ENCODE results near the gene NCLN.
A peak's percentile ranks its signal among the peaks of the same experiment; 100 is the strongest.
"Not testable (repeated sequence)": the region's sequence is repeated elsewhere in the genome, so short reads cannot be mapped to it uniquely, and the experiment has no call there.

The NCLN gene

DNA sequence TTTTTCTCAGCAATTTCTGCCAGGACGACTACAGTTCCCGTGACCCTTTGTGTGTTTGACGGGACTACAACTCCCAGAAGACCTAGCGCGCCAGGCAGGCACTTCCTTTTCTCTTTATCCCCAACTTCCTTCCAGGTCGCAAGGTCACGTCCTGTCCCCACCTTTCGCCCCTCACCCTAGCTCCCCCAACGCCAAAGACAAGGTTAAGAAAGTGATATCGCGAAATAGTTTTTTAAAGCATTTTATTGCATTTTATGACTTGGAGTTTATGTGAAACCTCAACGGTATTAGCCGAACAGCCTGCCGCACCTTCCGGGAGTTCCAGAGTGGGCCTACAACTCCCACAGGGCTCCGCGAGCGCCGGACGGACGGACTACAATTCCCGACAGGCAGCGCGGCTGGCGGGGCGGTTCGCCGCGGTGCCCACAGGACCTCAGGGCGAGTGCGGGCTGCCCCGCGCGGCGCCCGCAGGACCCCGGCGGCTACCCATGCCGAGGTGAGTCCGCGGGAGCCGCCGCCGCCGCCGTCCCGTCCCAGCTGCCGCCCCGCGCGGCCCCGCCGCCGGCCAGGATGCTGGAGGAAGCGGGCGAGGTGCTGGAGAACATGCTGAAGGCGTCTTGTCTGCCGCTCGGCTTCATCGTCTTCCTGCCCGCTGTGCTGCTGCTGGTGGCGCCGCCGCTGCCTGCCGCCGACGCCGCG, at the start of gene NCLN:
TSS of gene NCLN (plus strand) at position 470 of the 699 bp plus-strand sequence. CDS start at position 571, 101 bp downstream.
- DNase-seq: peak; percentile 95

GRCh38 chr19:3135961-3136683, 49.6 kb upstream of the NCLN start, which contains the start of gene GNA15:
TSS of gene GNA15 (plus strand) at chr19:3136033. CDS start at chr19:3136451, 418 bp downstream.
- DNase-seq: no peak

- DNase-seq: no peak
Measured at GRCh38 chr19:3136684-3137055, 49.1 kb upstream of the NCLN start.

- DNase-seq: no peak
Measured at GRCh38 chr19:3137119-3137518, 48.6 kb upstream of the NCLN start.

GRCh38 chr19:3138268-3138667, 47.5 kb upstream of the NCLN start:
- no peak for DNase-seq

DNA sequence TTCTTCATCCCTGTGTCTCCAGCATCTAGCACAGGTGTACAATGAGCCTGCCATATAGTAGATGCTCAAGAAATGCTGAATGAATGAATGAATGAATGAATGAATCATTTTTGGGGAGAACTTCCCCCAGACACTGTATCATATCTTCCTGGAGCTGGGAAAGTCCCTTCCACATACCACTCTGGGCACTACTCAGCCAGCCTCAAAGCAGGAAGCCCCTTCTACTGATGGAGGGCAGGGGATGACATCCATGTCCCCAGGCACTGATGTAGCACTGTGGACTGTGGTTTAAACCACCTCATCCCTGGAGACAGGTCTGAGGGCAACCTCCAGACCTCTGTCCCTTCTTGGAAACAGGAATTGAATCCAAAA, 45.1 kb upstream of the NCLN start:
- DNase-seq: no peak

GRCh38 chr19:3142292-3142670, 43.4 kb upstream of the NCLN start:
- DNase-seq: no peak

GRCh38 chr19:3142781-3143337, 42.9 kb upstream of the NCLN start:
- no peak for DNase-seq

- no peak for DNase-seq
Measured at GRCh38 chr19:3145909-3146676, 39.6 kb upstream of the NCLN start.

- DNase-seq: no peak
Measured at GRCh38 chr19:3146677-3147100, 39.0 kb upstream of the NCLN start.

- no peak for DNase-seq
Measured at GRCh38 chr19:3148503-3148902, 37.2 kb upstream of the NCLN start.

GRCh38 chr19:3149089-3149488, 36.6 kb upstream of the NCLN start:
- DNase-seq: no peak

- DNase-seq: no peak
Measured at GRCh38 chr19:3149526-3150505, 35.9 kb upstream of the NCLN start.

- DNase-seq: no peak
Measured at GRCh38 chr19:3150739-3151329, 34.9 kb upstream of the NCLN start.

DNA sequence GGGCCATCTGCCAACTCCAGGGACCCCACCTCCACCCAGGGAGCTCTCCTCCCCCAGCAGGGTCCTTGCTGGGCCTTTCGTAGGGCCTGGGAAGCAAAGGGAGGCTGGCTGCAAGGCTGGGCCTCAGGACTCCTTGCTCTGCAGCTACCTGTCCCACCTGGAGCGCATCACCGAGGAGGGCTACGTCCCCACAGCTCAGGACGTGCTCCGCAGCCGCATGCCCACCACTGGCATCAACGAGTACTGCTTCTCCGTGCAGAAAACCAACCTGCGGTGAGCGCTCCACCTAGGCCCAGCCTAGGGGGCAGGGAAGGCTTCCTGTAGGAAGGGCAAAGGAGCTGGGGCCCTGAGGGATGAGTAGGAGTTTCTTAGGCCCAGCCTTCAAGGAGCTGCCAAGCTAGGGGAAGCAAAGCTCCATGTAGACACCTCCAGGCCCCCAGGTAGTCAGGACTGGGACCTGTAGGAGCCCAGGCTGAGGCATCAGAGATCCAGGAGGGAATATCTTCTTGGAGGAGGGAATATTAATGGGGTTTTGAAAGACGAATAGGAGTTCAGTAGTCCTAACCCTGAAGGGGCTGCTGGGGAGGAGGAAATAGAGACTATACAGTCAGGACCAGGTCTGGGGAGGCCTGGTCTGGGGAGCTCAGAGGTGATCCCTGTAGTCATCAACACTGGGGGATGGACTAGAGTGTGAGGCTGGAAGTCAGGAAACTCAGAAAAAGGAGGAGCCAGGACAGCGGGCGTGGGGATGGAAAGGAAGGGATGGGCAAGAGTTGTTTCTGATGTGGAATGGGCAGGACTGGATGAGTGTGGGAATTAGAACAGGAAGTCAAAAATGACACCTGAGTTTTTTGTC, 33.9 kb upstream of the NCLN start:
- DNase-seq: no peak

GRCh38 chr19:3152419-3152780, 33.3 kb upstream of the NCLN start:
- DNase-seq: no peak

DNA sequence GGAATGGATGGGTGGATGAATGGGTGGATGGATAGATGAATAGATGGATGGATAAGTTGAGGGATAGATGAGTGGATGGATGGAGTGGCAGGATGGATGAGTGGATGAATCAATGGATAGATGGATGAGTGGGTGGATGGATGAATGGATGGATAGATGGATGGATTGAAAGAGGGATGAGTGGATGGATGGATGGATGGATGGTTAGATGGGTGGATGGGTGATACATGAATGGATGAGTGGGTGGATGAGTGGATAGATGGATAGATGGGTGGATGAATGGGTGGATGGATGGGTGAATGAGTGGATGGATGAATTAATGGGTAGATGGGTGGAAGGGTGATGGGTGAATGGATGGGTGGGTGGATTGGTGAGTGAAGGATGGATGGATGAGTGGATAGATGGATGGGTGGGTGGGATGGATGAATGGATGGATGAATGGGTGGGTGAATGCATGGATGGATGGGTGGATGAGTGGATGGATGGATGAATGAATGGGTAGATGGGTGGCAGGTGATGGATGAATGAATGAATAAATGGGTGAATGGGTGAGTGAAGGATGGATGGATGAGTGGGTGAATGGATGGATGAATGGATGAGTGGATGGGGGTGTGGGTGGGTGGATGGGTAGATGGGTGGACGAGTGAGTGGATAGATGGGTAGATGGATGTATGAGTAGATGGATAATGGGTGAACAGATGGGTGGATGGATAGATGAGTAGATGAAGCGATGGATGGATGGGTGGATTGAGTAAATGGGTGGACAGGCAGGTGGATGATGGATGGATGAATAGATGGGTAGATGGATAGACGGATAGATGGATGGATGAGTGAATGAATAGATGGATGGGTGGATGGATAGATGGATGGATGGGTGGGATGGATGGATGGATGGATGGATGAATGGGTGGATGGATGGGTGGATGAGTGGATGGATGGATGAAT, 32.2 kb upstream of the NCLN start:
- no peak for DNase-seq

- not testable (repeated sequence) for DNase-seq
Measured at GRCh38 chr19:3154447-3154846, 31.3 kb upstream of the NCLN start.

- no peak for DNase-seq
Measured at GRCh38 chr19:3154957-3155736, 30.6 kb upstream of the NCLN start.

Data from NCI-H187 (cell line).